Stromal cell of bone marrow (primary cell): ENCODE results near the gene FGF16.
"Not testable (repeated sequence)": the region's sequence is repeated elsewhere in the genome, so short reads cannot be mapped to it uniquely, and the experiment has no call there.

Experiments used
- DNase-seq: peaks from one replicate; pipeline ENCODE4 v3.0.0-alpha.2; 2012; ENCODE audit warnings: low read depth

FGF16 gene

DNA sequence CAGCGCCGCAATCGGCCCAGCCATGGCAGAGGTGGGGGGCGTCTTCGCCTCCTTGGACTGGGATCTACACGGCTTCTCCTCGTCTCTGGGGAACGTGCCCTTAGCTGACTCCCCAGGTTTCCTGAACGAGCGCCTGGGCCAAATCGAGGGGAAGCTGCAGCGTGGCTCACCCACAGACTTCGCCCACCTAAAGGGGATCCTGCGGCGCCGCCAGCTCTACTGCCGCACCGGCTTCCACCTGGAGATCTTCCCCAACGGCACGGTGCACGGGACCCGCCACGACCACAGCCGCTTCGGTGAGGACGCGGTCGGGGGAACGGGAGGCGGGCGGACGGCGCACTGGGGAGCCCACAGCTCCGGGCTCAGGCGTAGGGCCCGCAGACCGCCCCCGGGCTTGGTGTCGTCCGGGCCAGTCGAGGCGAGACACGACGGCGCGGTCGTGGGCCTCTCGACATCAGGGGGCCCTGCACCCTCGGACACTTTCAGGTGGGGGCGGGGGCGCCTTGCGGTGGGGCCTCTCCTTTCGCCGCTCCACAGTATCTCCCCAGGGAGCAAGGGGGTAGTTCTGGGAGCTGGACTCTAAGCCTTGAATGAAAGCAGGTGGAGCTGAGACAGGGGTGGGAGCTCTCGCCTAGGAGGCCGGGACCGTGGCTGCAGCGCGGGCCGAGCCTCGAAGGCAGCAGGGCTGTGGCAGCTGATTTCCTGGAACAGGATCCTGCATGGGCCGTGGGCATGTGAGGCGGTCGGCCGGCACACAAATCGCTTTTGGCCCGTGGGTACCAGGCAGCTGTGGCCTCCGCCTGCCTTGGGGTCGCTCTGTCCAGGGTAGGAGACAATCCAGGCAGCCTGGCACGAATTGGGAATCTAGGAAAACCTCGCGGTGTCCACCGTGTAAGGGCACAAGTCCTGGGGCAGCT lies 722 bp downstream of the FGF16 start:
- DNase-seq, result no peak

DNA sequence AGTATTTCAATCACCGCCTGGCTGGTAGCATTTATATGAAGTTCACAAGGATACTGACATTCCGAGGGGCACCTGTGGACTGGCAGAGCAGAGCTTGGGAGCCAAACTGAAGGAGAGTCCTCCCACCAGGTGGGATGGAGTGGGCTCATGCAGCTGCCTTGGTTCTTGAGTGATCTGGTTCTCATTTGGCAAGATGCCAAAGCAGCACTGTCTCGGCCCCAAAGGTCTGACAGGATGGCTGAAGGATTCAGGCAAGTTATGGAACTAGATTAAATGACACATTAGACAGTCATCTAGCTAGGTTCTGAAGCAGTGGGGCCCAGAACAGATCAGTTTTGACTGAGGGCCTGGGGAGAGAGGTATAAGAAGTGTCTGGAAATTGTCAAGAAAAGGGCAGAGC lies 3.2 kb downstream of the FGF16 start:
- no peak for DNase-seq

DNA sequence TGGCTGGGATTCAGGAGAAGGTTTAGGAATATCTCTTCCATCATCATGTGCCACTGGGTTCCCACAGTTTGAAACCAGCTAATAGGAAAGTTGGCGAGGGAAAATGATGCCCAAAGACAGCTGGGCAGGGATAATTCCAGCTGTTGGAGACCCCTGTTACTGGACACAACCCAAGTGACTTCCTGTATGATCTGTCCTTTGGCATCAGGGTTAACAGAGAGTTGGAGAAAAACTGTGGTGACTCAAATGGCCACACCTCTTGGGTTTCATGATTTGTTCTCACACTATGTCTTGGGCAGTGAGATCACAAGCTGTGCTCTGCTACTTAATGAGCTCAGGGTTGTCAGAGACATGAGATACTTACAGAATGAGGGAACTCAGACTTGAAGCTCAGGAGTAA lies 3.8 kb downstream of the FGF16 start:
- peak; percentile 64 for DNase-seq

DNA sequence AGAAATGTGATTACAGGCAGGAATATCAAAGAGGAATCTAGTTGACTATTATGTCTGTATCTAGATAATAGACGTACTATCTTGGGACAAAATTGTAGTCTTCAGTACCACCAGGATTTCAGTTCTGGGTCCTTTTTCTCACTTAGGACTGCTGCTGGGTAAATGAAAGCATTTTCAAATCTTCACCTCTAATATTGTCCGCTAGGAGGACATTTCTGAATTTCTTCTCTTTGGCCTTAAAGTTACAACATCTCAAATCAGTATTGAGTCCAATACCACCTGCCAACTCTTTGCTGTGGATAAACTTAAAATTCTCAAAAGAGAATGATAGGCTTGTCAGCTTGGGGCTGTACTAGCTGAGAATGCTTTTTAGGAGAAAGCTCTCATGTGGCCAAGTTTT lies 6.0 kb downstream of the FGF16 start:
- DNase-seq, result no peak

DNA sequence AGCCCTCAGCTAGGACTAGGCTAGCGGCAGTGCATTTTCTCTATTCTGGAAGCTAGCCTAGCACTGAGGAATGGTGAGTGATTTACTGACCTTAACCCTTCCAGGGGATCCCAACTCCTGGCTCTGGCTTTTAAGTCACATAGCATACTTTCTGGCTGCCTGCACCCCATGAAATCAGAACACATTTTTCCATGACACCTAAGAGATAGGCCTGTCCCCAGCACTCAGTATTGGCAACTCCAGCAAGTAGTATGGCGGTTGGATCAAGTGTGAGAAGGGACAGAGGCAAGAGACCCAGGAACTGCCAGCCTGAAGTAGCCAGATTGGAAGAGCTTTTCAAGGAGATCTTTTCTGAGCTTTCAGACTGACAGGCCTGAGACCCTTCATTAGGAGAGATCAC lies 8.2 kb downstream of the FGF16 start:
- no peak for DNase-seq

DNA sequence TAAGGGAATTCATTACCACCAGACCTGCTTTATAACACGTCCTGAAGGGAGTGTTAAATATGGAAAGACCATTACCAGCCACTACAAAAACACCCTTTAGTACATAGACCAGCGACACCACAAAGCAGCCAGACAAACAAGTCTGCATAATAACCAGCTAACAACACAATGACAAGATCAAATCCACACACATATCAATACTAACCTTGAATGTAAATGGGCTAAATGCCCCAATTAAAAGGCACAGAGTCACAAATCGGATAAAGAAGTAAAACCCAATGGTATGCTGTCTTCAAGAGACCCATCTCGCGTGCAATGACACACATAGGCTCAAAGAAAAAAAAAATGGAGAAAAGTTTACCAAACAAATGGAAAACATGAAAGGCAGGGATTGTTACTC lies 36.9 kb downstream of the FGF16 start:
- no peak for DNase-seq

DNA sequence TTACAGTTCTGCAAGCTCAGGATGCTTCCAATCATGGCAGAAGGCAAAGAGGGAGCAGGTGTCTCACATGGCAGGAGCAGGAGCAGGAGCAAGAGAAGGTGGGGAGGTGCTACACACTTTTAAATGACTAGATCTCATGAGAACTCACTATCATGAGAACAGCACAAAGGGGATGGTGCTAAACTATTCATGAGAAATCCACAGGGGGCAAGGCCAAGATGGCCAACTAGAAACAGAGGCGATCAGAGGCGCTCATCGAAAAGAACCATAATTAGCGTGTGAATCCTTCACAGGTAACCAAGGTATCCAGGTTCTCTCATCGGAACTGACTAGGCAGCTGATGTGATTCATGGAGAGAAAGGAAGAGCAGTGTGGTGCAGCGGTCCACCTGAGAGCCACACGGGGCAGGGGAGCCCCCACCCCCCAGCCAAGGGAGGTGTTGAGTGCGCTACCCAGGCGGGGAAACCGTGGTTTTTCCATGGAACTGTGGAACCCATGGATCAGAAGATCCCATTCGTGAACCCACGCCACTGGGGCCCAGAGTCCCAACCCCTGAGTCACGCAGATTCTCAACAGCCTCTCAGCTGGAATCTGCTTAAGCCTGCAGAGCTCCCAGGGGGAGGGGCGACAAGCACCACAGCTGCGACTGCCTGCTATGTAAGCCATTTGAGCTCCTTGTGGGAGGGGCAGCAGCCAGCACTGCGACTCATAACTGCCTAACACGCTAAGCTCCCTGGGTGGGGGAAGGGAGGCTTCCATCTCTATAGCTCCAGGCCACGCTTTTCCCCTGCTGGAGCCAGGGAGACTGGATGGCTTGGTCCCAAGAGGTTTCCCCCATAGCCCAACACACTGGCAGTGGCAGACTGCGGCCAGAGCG lies 46.7 kb downstream of the FGF16 start:
- DNase-seq, result peak; percentile 3

DNA sequence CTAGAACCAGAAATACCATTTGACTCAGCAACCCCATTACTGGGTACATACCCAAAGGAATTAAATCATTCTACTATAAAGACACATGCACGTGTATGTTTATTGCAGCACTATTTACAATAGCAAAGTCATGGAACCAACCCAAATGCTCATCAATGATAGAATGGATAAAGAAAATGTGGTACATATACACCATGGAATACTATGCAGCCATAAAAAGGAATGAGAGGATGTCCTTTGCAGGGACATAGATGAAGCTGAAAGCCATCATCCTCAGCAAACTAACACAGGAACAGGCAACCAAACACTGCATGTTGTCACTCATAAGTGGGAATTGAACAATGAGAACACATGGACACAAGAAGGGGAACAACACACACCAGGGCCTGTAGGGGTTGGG lies 53.0 kb downstream of the FGF16 start:
- not testable (repeated sequence) for DNase-seq

DNA sequence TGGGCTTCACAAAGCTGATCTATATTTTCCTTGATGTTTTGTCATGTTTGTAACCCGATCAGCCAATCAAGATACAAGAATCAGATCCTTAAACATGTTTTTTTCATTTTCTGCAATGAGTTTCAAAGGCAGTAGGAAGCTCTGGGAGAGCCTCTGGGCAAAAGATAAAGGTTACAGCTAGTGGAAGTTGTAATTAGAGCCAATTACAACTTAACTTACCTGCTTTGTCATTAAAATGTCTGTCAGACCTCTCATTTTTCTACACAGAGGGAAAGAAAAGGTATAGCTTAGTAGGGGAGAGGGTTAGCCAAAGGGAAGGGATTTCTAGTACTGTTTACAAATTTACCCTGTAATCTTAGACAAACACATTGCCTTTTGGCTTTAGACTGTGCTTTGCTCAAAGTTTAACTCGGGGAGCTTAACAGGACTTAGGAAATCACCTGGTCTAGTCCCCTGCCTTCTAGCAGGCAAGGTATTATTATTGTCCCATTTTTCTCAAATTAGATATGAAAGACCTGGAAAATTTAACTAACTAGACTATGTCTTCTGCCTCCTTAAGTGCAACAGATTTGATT lies 55.8 kb downstream of the FGF16 start:
- DNase-seq, result no peak

DNA sequence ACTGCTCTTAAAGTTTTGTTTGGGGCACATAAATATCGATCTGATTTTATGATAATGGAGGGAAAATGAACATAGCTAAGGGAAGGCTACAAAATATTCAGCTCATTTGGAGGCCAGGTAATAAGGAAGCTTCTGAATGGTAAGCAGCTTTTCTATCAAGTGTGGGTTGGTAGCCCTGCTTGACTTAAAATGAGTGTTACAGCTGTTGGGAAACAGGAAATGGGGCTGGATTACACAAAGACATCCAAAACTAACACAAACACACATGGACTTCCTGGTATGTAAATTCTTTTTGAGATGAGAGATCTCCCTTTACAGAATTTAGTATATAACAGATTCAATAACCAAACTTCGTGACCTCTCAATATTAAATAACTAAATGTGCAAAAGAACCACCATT lies 58.0 kb downstream of the FGF16 start:
- DNase-seq, result peak; percentile 17
